Measurements from ENCODE around the gene EXOG. TPM values are rescaled to one million over a fixed set of nuclear protein-coding genes. Genes with fewer than 3 reads are reported as not detected.

The EXOG gene
- total RNA-seq, 1 experiment from 2014 or later = 13.7 TPM

DNA sequence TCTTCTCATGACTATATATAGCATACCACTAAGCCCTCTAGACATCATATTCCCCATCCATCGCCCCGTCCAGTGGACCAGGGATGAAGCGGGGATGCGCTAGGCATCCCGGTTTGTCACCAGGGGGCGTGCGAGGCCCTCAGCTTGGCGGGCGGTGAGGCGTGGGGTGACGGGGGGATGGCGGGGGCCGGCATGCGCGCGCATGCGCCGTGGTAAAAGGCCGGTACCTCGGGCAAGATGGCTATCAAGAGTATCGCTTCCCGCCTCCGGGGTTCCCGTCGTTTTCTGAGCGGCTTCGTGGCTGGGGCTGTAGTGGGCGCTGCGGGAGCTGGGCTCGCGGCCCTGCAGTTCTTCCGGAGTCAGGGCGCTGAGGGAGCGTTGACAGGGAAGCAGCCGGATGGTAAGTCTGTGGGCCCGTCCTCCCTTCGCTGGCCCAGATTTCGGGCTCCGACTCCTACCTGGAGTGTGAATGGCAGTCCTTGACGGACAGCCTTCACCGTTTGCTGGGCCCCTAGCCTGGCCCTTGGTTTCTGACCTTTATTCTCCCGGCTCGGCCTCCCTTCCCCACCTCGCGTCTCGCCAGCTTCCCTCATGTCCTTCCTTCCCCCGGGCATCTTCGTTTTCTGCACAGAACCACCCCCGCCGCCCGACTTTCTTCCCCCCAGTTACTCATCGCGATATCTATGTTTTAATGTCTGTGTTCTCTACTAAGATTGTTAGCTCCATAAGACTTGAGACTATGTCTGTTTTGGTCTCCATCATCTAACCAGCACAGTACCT, at the start of gene EXOG (continued):
- TF ChIP-seq ZBTB43 (CRISPR knock-in tag; IDR thresholded peaks at IDR 0.05) = no peak

DNA sequence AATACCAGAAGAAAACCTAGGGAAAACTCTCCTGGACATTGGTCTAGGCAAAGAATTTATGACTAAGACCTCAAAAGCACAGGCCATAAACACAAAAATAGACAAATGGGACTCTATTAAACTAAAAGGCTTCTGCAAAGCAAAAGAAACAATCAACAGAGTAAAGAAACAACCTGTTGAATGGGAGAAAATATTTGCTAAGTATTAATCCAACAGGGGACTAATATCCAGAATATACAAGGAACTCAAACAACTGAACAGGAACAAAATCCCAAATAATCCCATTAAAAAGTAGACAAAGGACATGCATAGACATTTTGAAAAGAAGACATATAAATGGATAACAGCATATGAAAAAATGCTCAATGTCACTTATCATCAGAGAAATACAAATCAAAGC, 49.3 kb upstream of the EXOG start:
- TF ChIP-seq ZNF396 (CRISPR knock-in tag; IDR thresholded peaks at IDR 0.05; ENCODE audit: borderline replicate concordance) (no peak), ATF1 (CRISPR knock-in tag; IDR thresholded peaks at IDR 0.05) (no peak), PREB (CRISPR knock-in tag; IDR thresholded peaks at IDR 0.05; ENCODE audit: borderline replicate concordance) (no peak), RELA (CRISPR knock-in tag; IDR thresholded peaks at IDR 0.05; ENCODE audit: borderline replicate concordance) (no peak), TEAD4 (CRISPR knock-in tag; IDR thresholded peaks at IDR 0.05) (no peak), NFYB (CRISPR knock-in tag; conservative IDR thresholded peaks at IDR 0.05; ENCODE audit: low read depth) (no peak), TP53 (CRISPR knock-in tag; IDR thresholded peaks at IDR 0.05) (no peak), ZNF317 (CRISPR knock-in tag; IDR thresholded peaks at IDR 0.05; ENCODE audit: borderline replicate concordance, low read depth) (no peak), ZNF263 (CRISPR knock-in tag; IDR thresholded peaks at IDR 0.05; ENCODE audit: low read depth) (no peak), FOXP1 (CRISPR knock-in tag; IDR thresholded peaks at IDR 0.05; ENCODE audit: borderline replicate concordance) (no peak), MAX (CRISPR knock-in tag; IDR thresholded peaks at IDR 0.05) (no peak), TEAD1 (CRISPR knock-in tag; IDR thresholded peaks at IDR 0.05) (no peak), MYBL2 (CRISPR knock-in tag; IDR thresholded peaks at IDR 0.05) (no peak), ETV6 (CRISPR knock-in tag; IDR thresholded peaks at IDR 0.05) (no peak), GRHL2 (CRISPR knock-in tag; IDR thresholded peaks at IDR 0.05; ENCODE audit: insufficient replicate concordance, severe bottlenecking) (no peak)
- TF ChIP-seq, protein P1, sequence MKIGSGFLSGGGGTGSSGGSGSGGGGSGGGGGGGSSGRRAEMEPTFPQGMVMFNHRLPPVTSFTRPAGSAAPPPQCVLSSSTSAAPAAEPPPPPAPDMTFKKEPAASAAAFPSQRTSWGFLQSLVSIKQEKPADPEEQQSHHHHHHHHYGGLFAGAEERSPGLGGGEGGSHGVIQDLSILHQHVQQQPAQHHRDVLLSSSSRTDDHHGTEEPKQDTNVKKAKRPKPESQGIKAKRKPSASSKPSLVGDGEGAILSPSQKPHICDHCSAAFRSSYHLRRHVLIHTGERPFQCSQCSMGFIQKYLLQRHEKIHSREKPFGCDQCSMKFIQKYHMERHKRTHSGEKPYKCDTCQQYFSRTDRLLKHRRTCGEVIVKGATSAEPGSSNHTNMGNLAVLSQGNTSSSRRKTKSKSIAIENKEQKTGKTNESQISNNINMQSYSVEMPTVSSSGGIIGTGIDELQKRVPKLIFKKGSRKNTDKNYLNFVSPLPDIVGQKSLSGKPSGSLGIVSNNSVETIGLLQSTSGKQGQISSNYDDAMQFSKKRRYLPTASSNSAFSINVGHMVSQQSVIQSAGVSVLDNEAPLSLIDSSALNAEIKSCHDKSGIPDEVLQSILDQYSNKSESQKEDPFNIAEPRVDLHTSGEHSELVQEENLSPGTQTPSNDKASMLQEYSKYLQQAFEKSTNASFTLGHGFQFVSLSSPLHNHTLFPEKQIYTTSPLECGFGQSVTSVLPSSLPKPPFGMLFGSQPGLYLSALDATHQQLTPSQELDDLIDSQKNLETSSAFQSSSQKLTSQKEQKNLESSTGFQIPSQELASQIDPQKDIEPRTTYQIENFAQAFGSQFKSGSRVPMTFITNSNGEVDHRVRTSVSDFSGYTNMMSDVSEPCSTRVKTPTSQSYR (CRISPR knock-in tag; IDR thresholded peaks at IDR 0.05) = no peak
- TF ChIP-seq, protein P2, sequence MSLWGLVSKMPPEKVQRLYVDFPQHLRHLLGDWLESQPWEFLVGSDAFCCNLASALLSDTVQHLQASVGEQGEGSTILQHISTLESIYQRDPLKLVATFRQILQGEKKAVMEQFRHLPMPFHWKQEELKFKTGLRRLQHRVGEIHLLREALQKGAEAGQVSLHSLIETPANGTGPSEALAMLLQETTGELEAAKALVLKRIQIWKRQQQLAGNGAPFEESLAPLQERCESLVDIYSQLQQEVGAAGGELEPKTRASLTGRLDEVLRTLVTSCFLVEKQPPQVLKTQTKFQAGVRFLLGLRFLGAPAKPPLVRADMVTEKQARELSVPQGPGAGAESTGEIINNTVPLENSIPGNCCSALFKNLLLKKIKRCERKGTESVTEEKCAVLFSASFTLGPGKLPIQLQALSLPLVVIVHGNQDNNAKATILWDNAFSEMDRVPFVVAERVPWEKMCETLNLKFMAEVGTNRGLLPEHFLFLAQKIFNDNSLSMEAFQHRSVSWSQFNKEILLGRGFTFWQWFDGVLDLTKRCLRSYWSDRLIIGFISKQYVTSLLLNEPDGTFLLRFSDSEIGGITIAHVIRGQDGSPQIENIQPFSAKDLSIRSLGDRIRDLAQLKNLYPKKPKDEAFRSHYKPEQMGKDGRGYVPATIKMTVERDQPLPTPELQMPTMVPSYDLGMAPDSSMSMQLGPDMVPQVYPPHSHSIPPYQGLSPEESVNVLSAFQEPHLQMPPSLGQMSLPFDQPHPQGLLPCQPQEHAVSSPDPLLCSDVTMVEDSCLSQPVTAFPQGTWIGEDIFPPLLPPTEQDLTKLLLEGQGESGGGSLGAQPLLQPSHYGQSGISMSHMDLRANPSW (CRISPR knock-in tag; conservative IDR thresholded peaks at IDR 0.05; ENCODE audit: low read depth) = no peak
- TF ChIP-seq, protein P3, sequence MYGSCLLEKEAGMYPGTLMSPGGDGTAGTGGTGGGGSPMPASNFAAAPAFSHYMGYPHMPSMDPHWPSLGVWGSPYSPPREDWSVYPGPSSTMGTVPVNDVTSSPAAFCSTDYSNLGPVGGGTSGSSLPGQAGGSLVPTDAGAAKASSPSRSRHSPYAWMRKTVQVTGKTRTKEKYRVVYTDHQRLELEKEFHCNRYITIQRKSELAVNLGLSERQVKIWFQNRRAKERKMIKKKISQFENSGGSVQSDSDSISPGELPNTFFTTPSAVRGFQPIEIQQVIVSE (CRISPR knock-in tag; IDR thresholded peaks at IDR 0.05; ENCODE audit: borderline replicate concordance) = no peak
- TF ChIP-seq, protein P4, sequence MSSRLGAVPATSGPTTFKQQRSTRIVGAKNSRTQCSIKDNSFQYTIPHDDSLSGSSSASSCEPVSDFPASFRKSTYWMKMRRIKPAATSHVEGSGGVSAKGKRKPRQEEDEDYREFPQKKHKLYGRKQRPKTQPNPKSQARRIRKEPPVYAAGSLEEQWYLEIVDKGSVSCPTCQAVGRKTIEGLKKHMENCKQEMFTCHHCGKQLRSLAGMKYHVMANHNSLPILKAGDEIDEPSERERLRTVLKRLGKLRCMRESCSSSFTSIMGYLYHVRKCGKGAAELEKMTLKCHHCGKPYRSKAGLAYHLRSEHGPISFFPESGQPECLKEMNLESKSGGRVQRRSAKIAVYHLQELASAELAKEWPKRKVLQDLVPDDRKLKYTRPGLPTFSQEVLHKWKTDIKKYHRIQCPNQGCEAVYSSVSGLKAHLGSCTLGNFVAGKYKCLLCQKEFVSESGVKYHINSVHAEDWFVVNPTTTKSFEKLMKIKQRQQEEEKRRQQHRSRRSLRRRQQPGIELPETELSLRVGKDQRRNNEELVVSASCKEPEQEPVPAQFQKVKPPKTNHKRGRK (CRISPR knock-in tag; IDR thresholded peaks at IDR 0.05; ENCODE audit: borderline replicate concordance) = no peak
- TF ChIP-seq, protein P5, sequence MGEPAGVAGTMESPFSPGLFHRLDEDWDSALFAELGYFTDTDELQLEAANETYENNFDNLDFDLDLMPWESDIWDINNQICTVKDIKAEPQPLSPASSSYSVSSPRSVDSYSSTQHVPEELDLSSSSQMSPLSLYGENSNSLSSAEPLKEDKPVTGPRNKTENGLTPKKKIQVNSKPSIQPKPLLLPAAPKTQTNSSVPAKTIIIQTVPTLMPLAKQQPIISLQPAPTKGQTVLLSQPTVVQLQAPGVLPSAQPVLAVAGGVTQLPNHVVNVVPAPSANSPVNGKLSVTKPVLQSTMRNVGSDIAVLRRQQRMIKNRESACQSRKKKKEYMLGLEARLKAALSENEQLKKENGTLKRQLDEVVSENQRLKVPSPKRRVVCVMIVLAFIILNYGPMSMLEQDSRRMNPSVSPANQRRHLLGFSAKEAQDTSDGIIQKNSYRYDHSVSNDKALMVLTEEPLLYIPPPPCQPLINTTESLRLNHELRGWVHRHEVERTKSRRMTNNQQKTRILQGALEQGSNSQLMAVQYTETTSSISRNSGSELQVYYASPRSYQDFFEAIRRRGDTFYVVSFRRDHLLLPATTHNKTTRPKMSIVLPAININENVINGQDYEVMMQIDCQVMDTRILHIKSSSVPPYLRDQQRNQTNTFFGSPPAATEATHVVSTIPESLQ (CRISPR knock-in tag; IDR thresholded peaks at IDR 0.05) = no peak
- DNase-seq (ENCODE audit: low spot score) (no peak), ATAC-seq (no peak)
- no peak overlapping the region for H3K4me3 Mint-ChIP-seq
- ChIA-PET POLR2A (no interaction called here), CTCF (interaction anchor here (1.2 kb wide), 1 partner anchor 100 kb away, joined by 3 read pairs; the partner anchor contains the start of gene XYLB)
- H3K4me1 Mint-ChIP-seq = no peaks in the 10 kb centered on the region
- peaks cover 38% of the 10 kb centered on the region for H3K9me3 Mint-ChIP-seq
- H3K27me3 Mint-ChIP-seq (ENCODE audit: low read depth) = no peaks in the 10 kb centered on the region; the same call in 1 of the 2 replicates
- no peak overlapping the region for H3K27ac Mint-ChIP-seq
- H3K36me3 Mint-ChIP-seq = peaks cover 8% of the 10 kb centered on the region

Measured in WTC11 (cell line).